ENCODE results near the gene CDK4.

GRCh38 chr12:57753756-57754337, 1.7 kb upstream of the CDK4 start:
- TF ChIP-seq GATA1 (IDR thresholded peaks at IDR 0.05; ENCODE audit: low read depth, low read length) (no peak), POLR2A (IDR thresholded peaks at IDR 0.05; ENCODE audit: low read length) (peak; percentile 15)
